K562 (cell line): ENCODE measurements around the gene KANK2. TPM values are rescaled to one million over a fixed set of nuclear protein-coding genes. Genes with fewer than 3 reads are reported as not detected.

Source experiments
- ATAC-seq: fragments of 200-7000 bp; cut with Tn5 transposase; 3 replicates; pipeline ENCODE4 v1.9.1; 2020; ENCODE audit warnings: moderate library complexity
- BruUV-seq: library from RNA; stranded (reverse); fragments of 400-500 nt; replicated peaks from 2 replicates; lab custom pipeline; 2021; lab: Mats Ljungman, UMichigan
- CTCF ChIA-PET: fragments of 300-600 bp; formaldehyde crosslinking; extraction: SDS; loops from one replicate; lab custom pipeline; 2021; ENCODE audit warnings: low intra/inter-chr PET ratio; lab: Yijun Ruan, JAX
- POLR2A ChIA-PET: fragments of 300-600, 350-650 bp; sonication (Branson Sonifier 250); formaldehyde crosslinking; extraction: SDS; loops from one replicate; lab custom pipeline; 2021; ENCODE audit warnings: antibody characterized with exemption, inconsistent platforms; lab: Yijun Ruan, JAX
- DNase-seq, 4 experiments: peaks; one replicate each; pipeline versions ENCODE4 v3.0.0 to v3.0.0-alpha.2; 2011 to 2018; ENCODE audit warnings: low spot score in 3 of 4, mixed read lengths in 3 of 4; ENCODE audit errors: extremely low read depth in 1 of 4
- FAIRE-seq: peaks from 2 replicates; lab custom pipeline; 2011; peaks lifted over from hg19 to GRCh38; lab: Jason Lieb, UNC
- H2AFZ ChIP-seq: 2 replicates; pipeline ENCODE4 v1.6.0; 2011; ENCODE audit warnings: low read depth, low read length, control low read depth, inconsistent platforms
- H3K27ac ChIP-seq: fragments of 200-600 bp; 3 replicates; pipeline ENCODE4 v1.8.0; 2011; ENCODE audit warnings: low read depth, mild to moderate bottlenecking, control low read depth, inconsistent platforms, low read length, moderate library complexity, mixed read lengths; ENCODE audit errors: extremely low read depth
- H3K27me3 ChIP-seq, 2 experiments: fragments of 300-600 bp in 1 of 2; 2 replicates in 1 of 2; 3 replicates in 1 of 2; pipeline versions ENCODE4 v1.6.0 to v1.8.0; 2011; ENCODE audit warnings: inconsistent platforms in 2 of 2, low read length in 2 of 2, mild to moderate bottlenecking in 1 of 2, mixed read lengths in 1 of 2, moderate library complexity in 1 of 2; ENCODE audit not compliant: control insufficient read depth in 2 of 2, insufficient read depth in 2 of 2
- H3K36me3 ChIP-seq: fragments of 300-600 bp; 3 replicates; pipeline ENCODE4 v1.8.0; 2011; ENCODE audit warnings: mild to moderate bottlenecking, low read length, inconsistent platforms; ENCODE audit not compliant: control insufficient read depth, insufficient read depth
- H3K4me1 ChIP-seq, 2 experiments: fragments of 200-600 bp in 1 of 2; replicated peaks in 1 of 2; 2 replicates in 1 of 2; 3 replicates in 1 of 2; pipeline versions ENCODE4 v1.5.1 to v1.8.0; 2011; ENCODE audit warnings: inconsistent platforms in 2 of 2, low read length in 2 of 2, mild to moderate bottlenecking in 1 of 2, mixed read lengths in 1 of 2, moderate library complexity in 1 of 2; ENCODE audit not compliant: control insufficient read depth in 2 of 2, insufficient read depth in 2 of 2
- H3K4me2 ChIP-seq: 2 replicates; pipeline ENCODE4 v1.6.1; 2011; ENCODE audit warnings: low read length, control low read depth, inconsistent platforms, mixed read lengths; ENCODE audit not compliant: insufficient read depth
- H3K4me3 ChIP-seq: fragments of 200-600 bp; sonication (generic), shearing (Covaris generic); 2 replicates; pipeline ENCODE4 v1.5.1; 2016; ENCODE audit warnings: control low read depth, inconsistent platforms
- H3K79me2 ChIP-seq: fragments of 200-600 bp; 3 replicates; pipeline ENCODE4 v1.8.0; 2011; ENCODE audit warnings: low read length, inconsistent platforms; ENCODE audit not compliant: control insufficient read depth, insufficient read depth
- H3K9ac ChIP-seq, 2 experiments: 2 replicates each; pipeline versions ENCODE4 v1.6.0 to v1.6.1; 2011; ENCODE audit warnings: low read depth in 2 of 2, low read length in 2 of 2, control low read depth in 1 of 2, inconsistent platforms in 1 of 2, mild to moderate bottlenecking in 1 of 2, mixed read lengths in 1 of 2; ENCODE audit not compliant: insufficient read depth in 1 of 2
- H3K9me1 ChIP-seq: one replicate; pipeline ENCODE4 v1.6.0; 2011; ENCODE audit warnings: inconsistent platforms, mild to moderate bottlenecking, low read length, moderate library complexity; ENCODE audit not compliant: control insufficient read depth, insufficient read depth
- H3K9me3 ChIP-seq: replicated peaks from 2 replicates; pipeline ENCODE4 v1.5.1; 2011; ENCODE audit warnings: low read depth, low read length, inconsistent platforms; ENCODE audit not compliant: control insufficient read depth, insufficient read depth
- H4K20me1 ChIP-seq: replicated peaks from 2 replicates; pipeline ENCODE4 v1.6.1; 2011; ENCODE audit warnings: low read length, inconsistent platforms, mixed read lengths; ENCODE audit not compliant: control insufficient read depth, insufficient read depth
- BCOR ChIP-seq: fragments of 450-650 bp; IDR thresholded peaks from 2 replicates; pipeline ENCODE4 v1.6.1; 2016
- CBX1 ChIP-seq: sonication (generic); IDR thresholded peaks from 2 replicates; pipeline ENCODE4 v1.6.1; 2016; ENCODE audit warnings: antibody characterized with exemption, low read depth, mild to moderate bottlenecking
- CXXC5 ChIP-seq: fragments of 250-450 bp; sonication (Bioruptor Pico); IDR thresholded peaks from 2 replicates; pipeline ENCODE4 v1.8.0; 2022; ENCODE audit warnings: inconsistent platforms, mild to moderate bottlenecking, moderate library complexity
- FOXM1 ChIP-seq, 2 experiments: fragments of 450-650 bp in 1 of 2; sonication (generic) in 1 of 2; formaldehyde crosslinking in 1 of 2; IDR thresholded peaks; 2 replicates each; pipeline versions ENCODE4 v1.6.1 to v1.9.0; 2017 to 2022; ENCODE audit warnings: low read depth in 2 of 2, mild to moderate bottlenecking in 2 of 2, missing genetic modification reagents in 1 of 2, moderate library complexity in 1 of 2
- HNRNPH1 ChIP-seq: fragments of 200-400 bp; formaldehyde crosslinking; optimal IDR thresholded peaks from 2 replicates; pipeline ENCODE3; 2017; ENCODE audit warnings: low read depth, mild to moderate bottlenecking, low read length, moderate library complexity
- KDM1A ChIP-seq, 2 experiments: fragments of 450-650 bp; IDR thresholded peaks; 2 replicates each; pipeline ENCODE4 v1.6.1; 2016; ENCODE audit warnings: mild to moderate bottlenecking in 2 of 2
- POU5F1 ChIP-seq: fragments of 150-350 bp; IDR thresholded peaks from 2 replicates; pipeline ENCODE4 v1.6.1; 2014; ENCODE audit warnings: borderline replicate concordance, low read length, low read depth, mild to moderate bottlenecking; ENCODE audit not compliant: partially characterized antibody
- RBM25 ChIP-seq: fragments of 200-400 bp; formaldehyde crosslinking; IDR thresholded peaks from 2 replicates; pipeline ENCODE4 v1.6.1; 2018; ENCODE audit warnings: low read length, low read depth, moderate library complexity; ENCODE audit not compliant: severe bottlenecking
- SP2 ChIP-seq: IDR thresholded peaks from 2 replicates; pipeline ENCODE4 v1.6.1; 2011; ENCODE audit warnings: mild to moderate bottlenecking, low read depth, low read length, moderate library complexity; ENCODE audit not compliant: poor library complexity, severe bottlenecking; ENCODE audit errors: extremely low read depth
- TCF3 ChIP-seq: sonication (generic); formaldehyde crosslinking; IDR thresholded peaks from 2 replicates; pipeline ENCODE4 v1.4.0; 2020; ENCODE audit warnings: mild to moderate bottlenecking, missing genetic modification reagents
- ZFP30 ChIP-seq: fragments of 250-450 bp; sonication (Bioruptor Pico); IDR thresholded peaks from 2 replicates; pipeline ENCODE4 v1.8.0; 2022; ENCODE audit warnings: moderate library complexity, mild to moderate bottlenecking, inconsistent platforms, borderline replicate concordance
- ZFP36 ChIP-seq: fragments of 150-350 bp; IDR thresholded peaks from 2 replicates; pipeline ENCODE4 v1.6.1; 2018; ENCODE audit warnings: low read length, low read depth; ENCODE audit not compliant: partially characterized antibody
- WGBS: fragments of 100-300 bp; shearing (Covaris generic); methylation state at CpG from one replicate; pipeline ENCODE4 v1.1.6; 2016; ENCODE audit warnings: low coverage, mixed read lengths; ENCODE audit not compliant: insufficient coverage; ENCODE audit errors: missing lambda C conversion rate; 5-methylcytosine and 5-hydroxymethylcytosine counted together
- in situ Hi-C: fragments of 300-500 bp; cut with MboI; formaldehyde crosslinking; loops from 4 replicates; pipeline ENCODE4 v1.15.0; 2018; ENCODE audit warnings: inconsistent platforms, mixed read lengths
- intact Hi-C: fragments of 100-400 bp; cut with micrococcal nuclease; formaldehyde crosslinking; loops from 2 replicates; pipeline ENCODE4 v1.14.2; 2022
- polyA plus RNA-seq, 8 experiments: library from polyadenylated mRNA; depleted of rRNA in 4 of 8; stranded (reverse) in 5 of 8; unstranded in 3 of 8; fragments of >200 nt; fragmentation: Nextera tagmentation in 2 of 8; fragmentation: Illumina TruSeq in 1 of 8; extraction: Ambion mirVana in 2 of 8; extraction: Trizol in 1 of 8; gene quantifications; 2 replicates each; pipeline versions ENCODE4 v1.2.1 to v1.2.3, GENCODE V29; 2011 to 2014; ENCODE audit warnings: inconsistent platforms in 1 of 8, missing spikeins in 1 of 8
- total RNA-seq, 7 experiments: library from RNA; depleted of rRNA in 6 of 7; stranded (reverse); fragments of >200 nt in 6 of 7; fragmentation: Illumina TruSeq in 2 of 7; extraction: Trizol in 2 of 7; gene quantifications; 2 replicates each; pipeline versions ENCODE4 v1.2.1 to v1.2.3, GENCODE V29; 2011 to 2021; ENCODE audit warnings: low replicate concordance in 1 of 7
- TF ChIP-seq, protein P1 (sequence below): sonication (generic); formaldehyde crosslinking; IDR thresholded peaks from 2 replicates; pipeline ENCODE4 v1.9.0; 2022; ENCODE audit warnings: mild to moderate bottlenecking, missing genetic modification reagents
- TF ChIP-seq, protein P2 (sequence below): fragments of 450-650 bp; IDR thresholded peaks from one replicate; pipeline ENCODE4 v1.6.1; 2018; ENCODE audit warnings: mild to moderate bottlenecking, moderate library complexity; ENCODE audit not compliant: partially characterized antibody
- TF ChIP-seq, protein P3 (sequence below): fragments of 250-450 bp; sonication (Bioruptor Pico); IDR thresholded peaks from 2 replicates; pipeline ENCODE4 v1.8.0; 2021; ENCODE audit warnings: moderate library complexity, mild to moderate bottlenecking, inconsistent platforms

The KANK2 gene
- total and polyA plus RNA-seq, 9 of the 15 experiments (the other 6 are each of a cell fraction or from before 2014, with no cell fraction given) = 4.4 to 47.8 (median 21.3) TPM

DNA sequence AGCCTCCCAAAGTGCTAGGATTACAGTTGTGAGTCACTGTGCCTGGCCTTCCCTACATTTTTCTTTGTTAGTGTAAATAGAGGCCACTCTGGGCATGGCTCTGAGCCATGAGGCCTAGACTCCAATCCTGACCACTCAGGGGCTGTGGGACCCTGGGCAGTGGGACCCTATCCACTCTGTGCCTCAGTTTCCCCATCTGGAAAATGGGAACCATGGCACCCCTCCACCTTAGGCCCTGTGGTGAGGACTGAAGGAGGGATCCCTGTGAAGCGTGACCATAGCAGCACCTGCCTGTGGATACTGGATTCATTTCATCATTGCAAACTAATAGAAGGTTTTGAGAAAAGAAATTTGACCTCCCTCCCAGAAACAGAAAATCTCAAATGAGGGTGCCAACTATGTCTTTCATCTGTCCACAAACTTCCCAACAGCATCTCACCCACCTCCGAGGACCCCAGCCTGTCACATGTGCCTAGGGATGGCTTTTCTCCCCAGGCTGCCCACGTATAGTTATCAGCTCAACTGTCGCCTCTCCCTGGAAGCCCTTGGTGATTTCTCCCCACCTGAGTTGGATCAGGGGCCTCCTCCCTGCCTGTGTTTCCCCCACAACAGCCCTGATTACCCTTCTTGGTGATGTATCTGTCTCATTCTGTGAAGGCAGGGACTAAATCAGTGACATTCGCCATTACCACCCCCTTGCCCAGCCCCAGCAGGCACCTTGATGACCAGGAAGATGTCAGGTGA is 47.7 kb upstream of the KANK2 start (continued):
- TF ChIP-seq SP2 (no peak), KDM1A (IDR thresholded peaks at IDR 0.05) (peak in 1 of 2 experiments; percentile 25; a peak in 2 of 4 replicates), ZFP30 (CRISPR knock-in tag) (no peak), ZFP36 (peak; percentile 96), RBM25 (peak; percentile 63)

DNA sequence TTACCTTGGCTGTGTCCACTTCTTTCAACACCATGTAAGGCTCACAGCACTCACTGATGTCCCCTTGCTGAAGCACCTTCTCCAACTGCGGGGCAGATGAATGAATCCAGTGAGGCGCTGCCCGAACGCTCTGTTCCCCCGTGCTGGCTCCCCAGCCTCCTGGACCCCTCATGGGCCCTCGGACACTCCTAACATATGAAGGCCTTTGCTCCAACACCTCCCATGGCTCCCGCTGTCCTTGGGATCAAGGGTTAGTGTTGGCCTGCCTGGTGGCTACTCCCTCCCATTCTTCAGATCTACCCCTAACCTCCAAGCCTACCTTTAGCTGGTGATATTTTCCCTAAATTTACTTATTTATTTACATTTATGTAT is 46.4 kb upstream of the KANK2 start:
- Histone ChIP-seq H3K4me2 (peak overlapping the region; percentile 73), H2AFZ (peak overlapping the region; percentile 63; the same call in 1 of the 2 replicates)

More for the DNA sequence above, 46.4 kb upstream of the KANK2 start:
- WGBS = 66% methylated on average over 7 of the region's 7 CpGs
- H3K79me2 ChIP-seq = no peaks in the 10 kb centered on the region
- no peaks in the 10 kb centered on the region for H3K9me3 ChIP-seq
- FAIRE-seq (no peak), ATAC-seq (no peak)
- no peak overlapping the region for H3K27ac ChIP-seq
- no peaks in the 10 kb centered on the region for H3K9me1 ChIP-seq
- H3K9ac ChIP-seq = peak overlapping the region in 1 of 2 experiments; percentile 66; a peak in 1 of 4 replicates
- in situ Hi-C loops = no loop called here
- TF ChIP-seq TCF3 (CRISPR knock-in tag) = no peak
- TF ChIP-seq, protein P1, sequence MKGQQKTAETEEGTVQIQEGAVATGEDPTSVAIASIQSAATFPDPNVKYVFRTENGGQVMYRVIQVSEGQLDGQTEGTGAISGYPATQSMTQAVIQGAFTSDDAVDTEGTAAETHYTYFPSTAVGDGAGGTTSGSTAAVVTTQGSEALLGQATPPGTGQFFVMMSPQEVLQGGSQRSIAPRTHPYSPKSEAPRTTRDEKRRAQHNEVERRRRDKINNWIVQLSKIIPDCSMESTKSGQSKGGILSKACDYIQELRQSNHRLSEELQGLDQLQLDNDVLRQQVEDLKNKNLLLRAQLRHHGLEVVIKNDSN (CRISPR knock-in tag) = peak; percentile 5; the same call in 1 of the 2 replicates
- no peak for TF ChIP-seq POU5F1
- no peak for TF ChIP-seq CBX1
- TF ChIP-seq BCOR = 0 out of 2 replicates have a peak, but pooled peaks have one; percentile 34
- TF ChIP-seq, protein P2, sequence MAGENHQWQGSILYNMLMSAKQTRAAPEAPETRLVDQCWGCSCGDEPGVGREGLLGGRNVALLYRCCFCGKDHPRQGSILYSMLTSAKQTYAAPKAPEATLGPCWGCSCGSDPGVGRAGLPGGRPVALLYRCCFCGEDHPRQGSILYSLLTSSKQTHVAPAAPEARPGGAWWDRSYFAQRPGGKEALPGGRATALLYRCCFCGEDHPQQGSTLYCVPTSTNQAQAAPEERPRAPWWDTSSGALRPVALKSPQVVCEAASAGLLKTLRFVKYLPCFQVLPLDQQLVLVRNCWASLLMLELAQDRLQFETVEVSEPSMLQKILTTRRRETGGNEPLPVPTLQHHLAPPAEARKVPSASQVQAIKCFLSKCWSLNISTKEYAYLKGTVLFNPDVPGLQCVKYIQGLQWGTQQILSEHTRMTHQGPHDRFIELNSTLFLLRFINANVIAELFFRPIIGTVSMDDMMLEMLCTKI = no peak
- TF ChIP-seq CXXC5 (CRISPR knock-in tag) = no peak
- TF ChIP-seq, protein P3, sequence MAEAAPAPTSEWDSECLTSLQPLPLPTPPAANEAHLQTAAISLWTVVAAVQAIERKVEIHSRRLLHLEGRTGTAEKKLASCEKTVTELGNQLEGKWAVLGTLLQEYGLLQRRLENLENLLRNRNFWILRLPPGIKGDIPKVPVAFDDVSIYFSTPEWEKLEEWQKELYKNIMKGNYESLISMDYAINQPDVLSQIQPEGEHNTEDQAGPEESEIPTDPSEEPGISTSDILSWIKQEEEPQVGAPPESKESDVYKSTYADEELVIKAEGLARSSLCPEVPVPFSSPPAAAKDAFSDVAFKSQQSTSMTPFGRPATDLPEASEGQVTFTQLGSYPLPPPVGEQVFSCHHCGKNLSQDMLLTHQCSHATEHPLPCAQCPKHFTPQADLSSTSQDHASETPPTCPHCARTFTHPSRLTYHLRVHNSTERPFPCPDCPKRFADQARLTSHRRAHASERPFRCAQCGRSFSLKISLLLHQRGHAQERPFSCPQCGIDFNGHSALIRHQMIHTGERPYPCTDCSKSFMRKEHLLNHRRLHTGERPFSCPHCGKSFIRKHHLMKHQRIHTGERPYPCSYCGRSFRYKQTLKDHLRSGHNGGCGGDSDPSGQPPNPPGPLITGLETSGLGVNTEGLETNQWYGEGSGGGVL (CRISPR knock-in tag) = no peak
- TF ChIP-seq HNRNPH1 = no peak
- TF ChIP-seq FOXM1 (IDR thresholded peaks at IDR 0.05; ENCODE audit: low read depth) = no peak
- 0 out of 2 replicates have a peak, but pooled peaks have one; percentile 18 for TF ChIP-seq FOXM1 (CRISPR knock-in tag; IDR thresholded peaks at IDR 0.05; ENCODE audit: low read depth)
- TF ChIP-seq, all 486 proteins: peak for 3
- BruUV-seq = no TSS peak
- intact Hi-C loops = no loop called here
- Histone ChIP-seq H4K20me1 (no peaks in the 10 kb centered on the region), H3K27me3 (no peaks in the 10 kb centered on the region), H3K4me3 (no peak overlapping the region), H3K4me1 (peaks cover 0 to 30% of the 10 kb centered on the region in 2 experiments; a peak in 2 of 5 replicates), H3K36me3 (peaks cover 10% of the 10 kb centered on the region; the same call in 1 of the 3 replicates)
- POLR2A ChIA-PET = interaction anchor here (0.6 to 1.5 kb wide), 5 partner anchors 9 to 485 kb away, joined by 3 to 4 read pairs (median 3); no protein-coding TSS in a partner anchor
- DNase-seq = no peak
- CTCF ChIA-PET = interaction anchor here (0.6 to 0.8 kb wide), 2 partner anchors 26 to 238 kb away, joined by 3 to 4 read pairs; no protein-coding TSS in a partner anchor
